HepG2 (cell line): ENCODE measurements around the gene GCNT2. TPM values are rescaled to one million over a fixed set of nuclear protein-coding genes. Genes with fewer than 3 reads are reported as not detected.

ENCODE experiments used
- ATAC-seq: fragments of 200-7000 bp; cut with Tn5 transposase; 3 replicates; pipeline ENCODE4 v1.9.1; 2020; ENCODE audit warnings: mild to moderate bottlenecking, moderate library complexity
- BruUV-seq: library from RNA; stranded (reverse); fragments of 400-500 nt; replicated peaks from 2 replicates; lab custom pipeline; 2021; lab: Mats Ljungman, UMichigan
- CTCF ChIA-PET: fragments of 300-600 bp; formaldehyde crosslinking; extraction: SDS; loops from one replicate; lab custom pipeline; 2021; ENCODE audit warnings: low total read pairs, inconsistent platforms, low intra/inter-chr PET ratio; lab: Yijun Ruan, JAX
- POLR2A ChIA-PET: fragments of 350-600 bp; sonication (Branson Sonifier 250); formaldehyde crosslinking; loops from one replicate; lab custom pipeline; 2020; ENCODE audit warnings: antibody characterized with exemption, inconsistent platforms; lab: Yijun Ruan, JAX
- DNase-seq: peaks from one replicate; pipeline ENCODE4 v3.0.0-alpha.2; 2015; ENCODE audit warnings: low spot score
- FAIRE-seq: peaks from 3 replicates; lab custom pipeline; 2011; peaks lifted over from hg19 to GRCh38; lab: Jason Lieb, UNC
- H2AFZ ChIP-seq: one replicate; pipeline ENCODE4 v1.6.1; 2011; ENCODE audit warnings: low read length, inconsistent platforms
- H3K27ac ChIP-seq: fragments of 300-600 bp; 3 replicates; pipeline ENCODE4 v1.8.0; 2011; ENCODE audit warnings: mixed run types, mild to moderate bottlenecking, mixed read lengths, low read length, inconsistent platforms; ENCODE audit not compliant: insufficient read depth; ENCODE audit errors: extremely low read length
- H3K27me3 ChIP-seq, 2 experiments: fragments of 200-600 bp in 1 of 2; 2 replicates in 1 of 2; 3 replicates in 1 of 2; pipeline versions ENCODE4 v1.6.0 to v1.8.0; 2011; ENCODE audit warnings: low read length in 2 of 2, mild to moderate bottlenecking in 2 of 2, moderate library complexity in 2 of 2, inconsistent platforms in 1 of 2; ENCODE audit not compliant: insufficient read depth in 2 of 2, control insufficient read depth in 1 of 2
- H3K36me3 ChIP-seq, 2 experiments: fragments of 200-600 bp in 1 of 2; replicated peaks in 1 of 2; 2 replicates in 1 of 2; 3 replicates in 1 of 2; pipeline versions ENCODE4 v1.5.1 to v1.8.0; 2011; ENCODE audit warnings: low read length in 2 of 2, inconsistent platforms in 1 of 2; ENCODE audit not compliant: insufficient read depth in 2 of 2, control insufficient read depth in 1 of 2
- H3K4me1 ChIP-seq: 2 replicates; pipeline ENCODE4 v1.5.1; 2012; ENCODE audit warnings: low read length, inconsistent platforms; ENCODE audit not compliant: insufficient read depth
- H3K4me2 ChIP-seq: 2 replicates; pipeline ENCODE4 v1.6.0; 2011; ENCODE audit warnings: low read depth, low read length, inconsistent platforms
- H3K4me3 ChIP-seq, 3 experiments: fragments of 200-600 bp in 1 of 3; sonication (generic), shearing (Covaris generic) in 1 of 3; replicated peaks in 1 of 3; 2 replicates each; pipeline ENCODE4 v1.5.1; 2011 to 2016; ENCODE audit warnings: low read length in 3 of 3, inconsistent platforms in 2 of 3, low read depth in 2 of 3, mild to moderate bottlenecking in 2 of 3, control low read depth in 1 of 3, mixed read lengths in 1 of 3; ENCODE audit not compliant: insufficient read depth in 1 of 3
- H3K79me2 ChIP-seq: one replicate; pipeline ENCODE4 v1.6.1; 2011; ENCODE audit warnings: low read length, inconsistent platforms; ENCODE audit not compliant: insufficient read depth
- H3K9ac ChIP-seq: 2 replicates; pipeline ENCODE4 v1.6.0; 2011; ENCODE audit warnings: mild to moderate bottlenecking, low read depth, low read length, inconsistent platforms; ENCODE audit not compliant: insufficient read depth
- H3K9me3 ChIP-seq: 2 replicates; pipeline ENCODE4 v1.5.1; 2012; ENCODE audit warnings: mild to moderate bottlenecking, low read length
- H4K20me1 ChIP-seq: 2 replicates; pipeline ENCODE4 v1.6.0; 2011; ENCODE audit warnings: inconsistent platforms, mild to moderate bottlenecking, low read length, moderate library complexity; ENCODE audit not compliant: insufficient read depth
- FOXM1 ChIP-seq: sonication (generic); formaldehyde crosslinking; IDR thresholded peaks from 2 replicates; pipeline ENCODE4 v1.5.0; 2020; ENCODE audit warnings: missing genetic modification reagents
- HMG20A ChIP-seq: IDR thresholded peaks from 2 replicates; pipeline ENCODE4 v1.6.1; 2016; ENCODE audit warnings: borderline replicate concordance
- HMGXB3 ChIP-seq: sonication (generic); formaldehyde crosslinking; IDR thresholded peaks from 2 replicates; pipeline ENCODE4 v1.4.0; 2020; ENCODE audit warnings: missing genetic modification reagents, borderline replicate concordance
- ZNF326 ChIP-seq: sonication (generic); formaldehyde crosslinking; IDR thresholded peaks from 2 replicates; pipeline ENCODE4 v1.4.0; 2020; ENCODE audit warnings: missing genetic modification reagents, borderline replicate concordance
- ZNF34 ChIP-seq: sonication (generic); formaldehyde crosslinking; IDR thresholded peaks from 2 replicates; pipeline ENCODE4 v1.4.0; 2020; ENCODE audit warnings: mild to moderate bottlenecking, missing genetic modification reagents, borderline replicate concordance
- ZNF724P ChIP-seq: sonication (generic); formaldehyde crosslinking; IDR thresholded peaks from 2 replicates; pipeline ENCODE4 v1.8.0; 2022; ENCODE audit warnings: missing genetic modification reagents, borderline replicate concordance
- WGBS: methylation state at CpG from one replicate; pipeline ENCODE4 v1.1.6; 2017; ENCODE audit warnings: low lambda C conversion rate; 5-methylcytosine and 5-hydroxymethylcytosine counted together
- in situ Hi-C: cut with HindIII; loops from 2 replicates; pipeline ENCODE4 v1.10.0; 2017; ENCODE audit warnings: low pct_unique_long_range_greater_than_20kb; ENCODE audit not compliant: extremely low pct_ligation_motif_present
- intact Hi-C: fragments of 100-400 bp; cut with micrococcal nuclease; formaldehyde crosslinking; loops from one replicate; pipeline ENCODE4 v1.10.0; 2022; ENCODE audit not compliant: unreplicated experiment
- polyA plus RNA-seq, 8 experiments: library from polyadenylated mRNA; depleted of rRNA in 3 of 8; stranded (reverse) in 7 of 8; unstranded in 1 of 8; fragments of >200 nt; fragmentation: Illumina TruSeq in 4 of 8; extraction: Trizol in 4 of 8; gene quantifications; 2 replicates each; pipeline versions ENCODE4 v1.2.1 to v1.2.3, GENCODE V29; 2011 to 2016; ENCODE audit warnings: low read depth in 4 of 8, missing spikeins in 1 of 8, mixed read lengths in 1 of 8; ENCODE audit not compliant: insufficient read depth in 1 of 8
- total RNA-seq, 5 experiments: library from RNA; depleted of rRNA; stranded (reverse); fragments of >200 nt; fragmentation: Illumina TruSeq; extraction: Trizol; gene quantifications; 2 replicates each; pipeline ENCODE4 v1.2.3, GENCODE V29; 2016; ENCODE audit warnings: low read depth in 1 of 5
- TF ChIP-seq, protein P1 (sequence below): IDR thresholded peaks from 2 replicates; pipeline ENCODE4 v1.4.0; 2020; ENCODE audit warnings: mild to moderate bottlenecking, missing genetic modification reagents
- TF ChIP-seq, protein P2 (sequence below): sonication (generic); formaldehyde crosslinking; IDR thresholded peaks from 2 replicates; pipeline ENCODE4 v1.4.0; 2020; ENCODE audit warnings: missing genetic modification reagents, borderline replicate concordance
- TF ChIP-seq, protein P3 (sequence below): sonication (generic); formaldehyde crosslinking; IDR thresholded peaks from 2 replicates; pipeline ENCODE4 v1.4.0; 2020; ENCODE audit warnings: missing genetic modification reagents, mild to moderate bottlenecking, borderline replicate concordance

GCNT2 gene
- total and polyA plus RNA-seq, 2 of the 13 experiments (the other 11 are each of a cell fraction or from before 2014, with no cell fraction given): 11.8 to 31.9 TPM

DNA sequence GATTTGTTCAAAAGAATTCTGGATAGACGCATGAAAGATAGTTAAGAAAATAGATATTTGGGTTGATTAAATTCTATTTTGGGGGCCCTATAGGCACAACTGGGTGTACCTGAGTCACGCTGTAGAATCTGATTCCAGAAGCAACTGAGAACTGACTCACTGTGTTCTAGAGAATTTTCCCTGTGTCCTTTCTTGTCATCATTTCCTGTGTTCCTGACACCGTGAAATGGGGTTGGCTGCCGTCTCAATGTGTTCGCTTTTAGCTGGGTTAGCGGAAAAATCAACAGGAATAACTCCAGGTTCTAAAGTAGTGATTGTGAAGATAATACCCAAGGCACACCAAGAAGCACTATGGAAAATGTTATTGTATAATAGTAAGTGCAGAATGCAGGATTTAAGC lies 5.0 kb downstream of the GCNT2 start:
- Histone ChIP-seq H3K27me3 (no peaks in the 10 kb centered on the region; a peak in 1 of 5 replicates), H3K79me2 (peaks cover 19% of the 10 kb centered on the region), H3K9ac (no peak overlapping the region), H2AFZ (no peak overlapping the region), H3K9me3 (no peaks in the 10 kb centered on the region), H3K36me3 (no peaks in the 10 kb centered on the region), H3K4me2 (no peak overlapping the region), H3K4me3 (no peak overlapping the region), H3K27ac (no peak overlapping the region), H3K4me1 (peaks cover 41% of the 10 kb centered on the region), H4K20me1 (no peaks in the 10 kb centered on the region; the same call in 1 of the 2 replicates)
- in situ Hi-C loops (no loop called here), intact Hi-C loops (loop anchor here (5.0 kb wide), 1 partner anchor 86 kb away; no protein-coding TSS in a partner anchor)
- ChIA-PET CTCF (no interaction called here), POLR2A (no interaction called here)
- no TSS peak for BruUV-seq
- FAIRE-seq: no peak
- ATAC-seq: no peak
- WGBS: 86% methylated on average over 6 of the region's 6 CpGs
- no peak for DNase-seq
- TF ChIP-seq ZNF34 (CRISPR knock-in tag) (no peak), HMG20A (CRISPR knock-in tag) (no peak), ZNF326 (CRISPR knock-in tag) (no peak), HMGXB3 (no peak), ZNF724P (CRISPR knock-in tag) (no peak), FOXM1 (CRISPR knock-in tag) (no peak)
- TF ChIP-seq, protein P1, sequence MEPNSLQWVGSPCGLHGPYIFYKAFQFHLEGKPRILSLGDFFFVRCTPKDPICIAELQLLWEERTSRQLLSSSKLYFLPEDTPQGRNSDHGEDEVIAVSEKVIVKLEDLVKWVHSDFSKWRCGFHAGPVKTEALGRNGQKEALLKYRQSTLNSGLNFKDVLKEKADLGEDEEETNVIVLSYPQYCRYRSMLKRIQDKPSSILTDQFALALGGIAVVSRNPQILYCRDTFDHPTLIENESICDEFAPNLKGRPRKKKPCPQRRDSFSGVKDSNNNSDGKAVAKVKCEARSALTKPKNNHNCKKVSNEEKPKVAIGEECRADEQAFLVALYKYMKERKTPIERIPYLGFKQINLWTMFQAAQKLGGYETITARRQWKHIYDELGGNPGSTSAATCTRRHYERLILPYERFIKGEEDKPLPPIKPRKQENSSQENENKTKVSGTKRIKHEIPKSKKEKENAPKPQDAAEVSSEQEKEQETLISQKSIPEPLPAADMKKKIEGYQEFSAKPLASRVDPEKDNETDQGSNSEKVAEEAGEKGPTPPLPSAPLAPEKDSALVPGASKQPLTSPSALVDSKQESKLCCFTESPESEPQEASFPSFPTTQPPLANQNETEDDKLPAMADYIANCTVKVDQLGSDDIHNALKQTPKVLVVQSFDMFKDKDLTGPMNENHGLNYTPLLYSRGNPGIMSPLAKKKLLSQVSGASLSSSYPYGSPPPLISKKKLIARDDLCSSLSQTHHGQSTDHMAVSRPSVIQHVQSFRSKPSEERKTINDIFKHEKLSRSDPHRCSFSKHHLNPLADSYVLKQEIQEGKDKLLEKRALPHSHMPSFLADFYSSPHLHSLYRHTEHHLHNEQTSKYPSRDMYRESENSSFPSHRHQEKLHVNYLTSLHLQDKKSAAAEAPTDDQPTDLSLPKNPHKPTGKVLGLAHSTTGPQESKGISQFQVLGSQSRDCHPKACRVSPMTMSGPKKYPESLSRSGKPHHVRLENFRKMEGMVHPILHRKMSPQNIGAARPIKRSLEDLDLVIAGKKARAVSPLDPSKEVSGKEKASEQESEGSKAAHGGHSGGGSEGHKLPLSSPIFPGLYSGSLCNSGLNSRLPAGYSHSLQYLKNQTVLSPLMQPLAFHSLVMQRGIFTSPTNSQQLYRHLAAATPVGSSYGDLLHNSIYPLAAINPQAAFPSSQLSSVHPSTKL (CRISPR knock-in tag): no peak
- TF ChIP-seq, protein P2, sequence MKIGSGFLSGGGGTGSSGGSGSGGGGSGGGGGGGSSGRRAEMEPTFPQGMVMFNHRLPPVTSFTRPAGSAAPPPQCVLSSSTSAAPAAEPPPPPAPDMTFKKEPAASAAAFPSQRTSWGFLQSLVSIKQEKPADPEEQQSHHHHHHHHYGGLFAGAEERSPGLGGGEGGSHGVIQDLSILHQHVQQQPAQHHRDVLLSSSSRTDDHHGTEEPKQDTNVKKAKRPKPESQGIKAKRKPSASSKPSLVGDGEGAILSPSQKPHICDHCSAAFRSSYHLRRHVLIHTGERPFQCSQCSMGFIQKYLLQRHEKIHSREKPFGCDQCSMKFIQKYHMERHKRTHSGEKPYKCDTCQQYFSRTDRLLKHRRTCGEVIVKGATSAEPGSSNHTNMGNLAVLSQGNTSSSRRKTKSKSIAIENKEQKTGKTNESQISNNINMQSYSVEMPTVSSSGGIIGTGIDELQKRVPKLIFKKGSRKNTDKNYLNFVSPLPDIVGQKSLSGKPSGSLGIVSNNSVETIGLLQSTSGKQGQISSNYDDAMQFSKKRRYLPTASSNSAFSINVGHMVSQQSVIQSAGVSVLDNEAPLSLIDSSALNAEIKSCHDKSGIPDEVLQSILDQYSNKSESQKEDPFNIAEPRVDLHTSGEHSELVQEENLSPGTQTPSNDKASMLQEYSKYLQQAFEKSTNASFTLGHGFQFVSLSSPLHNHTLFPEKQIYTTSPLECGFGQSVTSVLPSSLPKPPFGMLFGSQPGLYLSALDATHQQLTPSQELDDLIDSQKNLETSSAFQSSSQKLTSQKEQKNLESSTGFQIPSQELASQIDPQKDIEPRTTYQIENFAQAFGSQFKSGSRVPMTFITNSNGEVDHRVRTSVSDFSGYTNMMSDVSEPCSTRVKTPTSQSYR (CRISPR knock-in tag): no peak
- TF ChIP-seq, protein P3, sequence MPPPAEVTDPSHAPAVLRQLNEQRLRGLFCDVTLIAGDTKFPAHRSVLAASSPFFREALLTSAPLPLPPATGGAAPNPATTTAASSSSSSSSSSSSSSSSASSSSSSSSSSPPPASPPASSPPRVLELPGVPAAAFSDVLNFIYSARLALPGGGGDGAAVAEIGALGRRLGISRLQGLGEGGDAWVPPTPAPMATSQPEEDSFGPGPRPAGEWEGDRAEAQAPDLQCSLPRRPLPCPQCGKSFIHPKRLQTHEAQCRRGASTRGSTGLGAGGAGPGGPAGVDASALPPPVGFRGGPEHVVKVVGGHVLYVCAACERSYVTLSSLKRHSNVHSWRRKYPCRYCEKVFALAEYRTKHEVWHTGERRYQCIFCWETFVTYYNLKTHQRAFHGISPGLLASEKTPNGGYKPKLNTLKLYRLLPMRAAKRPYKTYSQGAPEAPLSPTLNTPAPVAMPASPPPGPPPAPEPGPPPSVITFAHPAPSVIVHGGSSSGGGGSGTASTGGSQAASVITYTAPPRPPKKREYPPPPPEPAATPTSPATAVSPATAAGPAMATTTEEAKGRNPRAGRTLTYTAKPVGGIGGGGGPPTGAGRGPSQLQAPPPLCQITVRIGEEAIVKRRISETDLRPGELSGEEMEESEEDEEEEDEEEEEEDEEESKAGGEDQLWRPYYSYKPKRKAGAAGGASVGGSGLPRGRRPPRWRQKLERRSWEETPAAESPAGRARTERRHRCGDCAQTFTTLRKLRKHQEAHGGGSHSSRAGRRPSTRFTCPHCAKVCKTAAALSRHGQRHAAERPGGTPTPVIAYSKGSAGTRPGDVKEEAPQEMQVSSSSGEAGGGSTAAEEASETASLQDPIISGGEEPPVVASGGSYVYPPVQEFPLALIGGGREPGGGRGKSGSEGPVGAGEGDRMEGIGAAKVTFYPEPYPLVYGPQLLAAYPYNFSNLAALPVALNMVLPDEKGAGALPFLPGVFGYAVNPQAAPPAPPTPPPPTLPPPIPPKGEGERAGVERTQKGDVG: no peak
